ENCODE results near the gene CAMK4. TPM values are rescaled to one million over a fixed set of nuclear protein-coding genes. Genes with fewer than 3 reads are reported as not detected.

CAMK4 gene
- total RNA-seq, 4 donors from 2014 or later = 0.42 to 5.3 (median 3.5) TPM

DNA sequence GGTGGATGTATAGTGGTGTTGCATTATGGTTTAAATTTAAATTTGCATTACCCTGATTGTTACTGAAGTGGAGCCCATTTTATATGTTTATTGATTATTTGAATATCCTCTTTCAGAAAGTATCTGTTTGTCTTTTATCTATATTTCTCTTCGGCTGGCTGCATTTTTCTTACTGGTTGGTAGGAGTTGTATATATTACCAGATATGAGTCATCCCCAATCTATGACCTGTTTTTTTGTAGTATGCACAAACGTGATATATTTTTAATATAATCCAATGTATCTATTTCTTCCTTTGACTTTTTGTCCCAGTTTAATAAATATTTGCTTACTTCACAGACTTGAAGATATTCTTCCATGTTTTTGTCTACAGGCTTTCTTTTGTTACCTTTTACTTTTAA is 29.3 kb upstream of the CAMK4 start:
- 76% methylated on average over 2 of the region's 2 CpGs for WGBS
- intact Hi-C loops (cut with DNase I) = no loop called here
- Histone ChIP-seq H3K4me3 (no peak overlapping the region), H3K27ac (replicated peaks in 1 of 4) (no peak overlapping the region), H3K9me3 (no peaks in the 10 kb centered on the region), H3K27me3 (no peaks in the 10 kb centered on the region), H3K36me3 (no peaks in the 10 kb centered on the region), H3K4me1 (peaks cover 0 to 4% (median 0%) of the 10 kb centered on the region in 4 donors)
- TF ChIP-seq EP300 (IDR thresholded peaks at IDR 0.05) (no peak), CTCF (IDR thresholded peaks at IDR 0.05) (no peak), POLR2A (IDR thresholded peaks at IDR 0.05; ENCODE audit: low read depth) (no peak), POLR2AphosphoS5 (IDR thresholded peaks at IDR 0.05) (no peak)
- no peak for DNase-seq (ENCODE audit: extremely low spot score)

- Histone ChIP-seq H3K4me1 (peaks cover 0 to 4% (median 0%) of the 10 kb centered on the region in 4 donors), H3K27ac (replicated peaks in 1 of 4) (no peak overlapping the region), H3K9me3 (no peaks in the 10 kb centered on the region), H3K36me3 (no peaks in the 10 kb centered on the region), H3K4me3 (no peak overlapping the region), H3K27me3 (no peaks in the 10 kb centered on the region)
- no peak for DNase-seq (ENCODE audit: extremely low spot score)
- intact Hi-C loops (cut with DNase I) = no loop called here
- TF ChIP-seq POLR2AphosphoS5 (IDR thresholded peaks at IDR 0.05) = no peak
- no peak for TF ChIP-seq EP300 (IDR thresholded peaks at IDR 0.05)
- TF ChIP-seq CTCF (IDR thresholded peaks at IDR 0.05) = no peak
- no peak for TF ChIP-seq POLR2A (IDR thresholded peaks at IDR 0.05; ENCODE audit: low read depth)
- 0% methylated on average over 1 of the region's 1 CpG for WGBS
Observed at GRCh38 chr5:111197523-111197922, 26.7 kb upstream of the CAMK4 start.

GRCh38 chr5:111198281-111198966 is 25.8 kb upstream of the CAMK4 start:
- no peaks in the 10 kb centered on the region for H3K9me3 ChIP-seq
- WGBS = 60% methylated on average over 4 of the region's 4 CpGs
- no peaks in the 10 kb centered on the region for H3K36me3 ChIP-seq
- peaks cover 0 to 4% (median 0%) of the 10 kb centered on the region in 4 donors for H3K4me1 ChIP-seq
- TF ChIP-seq POLR2A (IDR thresholded peaks at IDR 0.05; ENCODE audit: low read depth) = no peak
- no peak for TF ChIP-seq EP300 (IDR thresholded peaks at IDR 0.05)
- TF ChIP-seq CTCF (IDR thresholded peaks at IDR 0.05) = no peak
- TF ChIP-seq POLR2AphosphoS5 (IDR thresholded peaks at IDR 0.05) = no peak
- no peak overlapping the region for H3K4me3 ChIP-seq
- no peaks in the 10 kb centered on the region for H3K27me3 ChIP-seq
- H3K27ac ChIP-seq (replicated peaks in 1 of 4) = no peak overlapping the region
- intact Hi-C loops (cut with DNase I) = no loop called here
- no peak for DNase-seq (ENCODE audit: extremely low spot score)

DNA sequence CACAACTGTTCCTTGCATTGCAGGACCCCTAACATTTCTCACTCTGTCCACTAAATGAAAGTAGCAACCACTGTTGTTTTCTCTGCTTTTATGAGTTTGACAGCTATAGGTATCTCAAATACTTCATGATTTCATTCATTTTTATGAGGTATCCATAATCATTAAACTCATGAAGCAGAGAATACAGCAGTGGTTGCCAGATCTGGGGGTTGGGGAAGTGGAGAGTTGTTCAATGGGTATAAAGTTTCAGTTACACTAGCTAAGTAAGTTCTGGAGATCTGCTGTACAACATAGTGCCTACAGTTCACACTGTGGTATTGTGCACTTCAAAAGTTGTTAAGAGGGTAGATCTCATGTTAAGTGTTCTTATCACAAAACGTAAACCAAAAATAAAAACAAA is 23.4 kb upstream of the CAMK4 start:
- peaks cover 0 to 4% (median 0%) of the 10 kb centered on the region in 4 donors for H3K4me1 ChIP-seq
- H3K4me3 ChIP-seq = no peak overlapping the region
- intact Hi-C loops (cut with DNase I) = no loop called here
- no peaks in the 10 kb centered on the region for H3K27me3 ChIP-seq
- DNase-seq (ENCODE audit: extremely low spot score) = no peak
- H3K9me3 ChIP-seq = no peaks in the 10 kb centered on the region
- TF ChIP-seq POLR2AphosphoS5 (IDR thresholded peaks at IDR 0.05) (no peak), CTCF (IDR thresholded peaks at IDR 0.05) (no peak), POLR2A (IDR thresholded peaks at IDR 0.05; ENCODE audit: low read depth) (no peak)
- no peak overlapping the region for H3K27ac ChIP-seq (replicated peaks in 1 of 4)
- no peaks in the 10 kb centered on the region for H3K36me3 ChIP-seq
- 94% methylated on average over 1 of the region's 1 CpG for WGBS

DNA sequence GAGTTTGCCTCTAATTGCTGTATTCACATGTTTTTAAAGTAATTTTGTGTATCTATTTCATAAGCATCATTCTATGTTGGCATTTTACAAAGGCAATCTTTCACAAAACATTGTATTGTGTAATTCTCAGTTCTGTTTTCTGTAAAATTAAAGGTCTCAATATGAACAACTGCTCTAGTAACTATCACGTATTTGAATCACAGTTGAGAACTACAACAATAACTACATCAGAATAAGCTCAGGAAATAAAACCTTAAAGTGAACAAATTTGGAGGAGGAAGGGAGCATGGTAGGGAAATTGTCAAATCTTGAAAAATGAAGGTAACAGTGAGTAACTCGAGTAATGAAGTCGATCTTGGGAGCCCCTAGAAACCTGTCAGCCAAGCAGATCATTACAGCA is 22.5 kb upstream of the CAMK4 start:
- TF ChIP-seq POLR2A (IDR thresholded peaks at IDR 0.05; ENCODE audit: low read depth) = no peak
- no peak for TF ChIP-seq CTCF (IDR thresholded peaks at IDR 0.05)
- no peak for TF ChIP-seq POLR2AphosphoS5 (IDR thresholded peaks at IDR 0.05)
- TF ChIP-seq EP300 (IDR thresholded peaks at IDR 0.05) = no peak
- Histone ChIP-seq H3K9me3 (no peaks in the 10 kb centered on the region), H3K27me3 (no peaks in the 10 kb centered on the region), H3K36me3 (no peaks in the 10 kb centered on the region), H3K27ac (replicated peaks in 1 of 4) (no peak overlapping the region), H3K4me1 (peaks cover 0 to 4% (median 0%) of the 10 kb centered on the region in 4 donors), H3K4me3 (no peak overlapping the region)
- intact Hi-C loops (cut with DNase I) = no loop called here
- WGBS = 80% methylated on average over 3 of the region's 3 CpGs
- DNase-seq (ENCODE audit: extremely low spot score) = no peak
